ENCODE measurements around the gene KRT33A. TPM values are rescaled to one million over a fixed set of nuclear protein-coding genes. Genes with fewer than 3 reads are reported as not detected.

KRT33A gene
- total RNA-seq, 1 experiment from 2014 or later, result not detected

DNA sequence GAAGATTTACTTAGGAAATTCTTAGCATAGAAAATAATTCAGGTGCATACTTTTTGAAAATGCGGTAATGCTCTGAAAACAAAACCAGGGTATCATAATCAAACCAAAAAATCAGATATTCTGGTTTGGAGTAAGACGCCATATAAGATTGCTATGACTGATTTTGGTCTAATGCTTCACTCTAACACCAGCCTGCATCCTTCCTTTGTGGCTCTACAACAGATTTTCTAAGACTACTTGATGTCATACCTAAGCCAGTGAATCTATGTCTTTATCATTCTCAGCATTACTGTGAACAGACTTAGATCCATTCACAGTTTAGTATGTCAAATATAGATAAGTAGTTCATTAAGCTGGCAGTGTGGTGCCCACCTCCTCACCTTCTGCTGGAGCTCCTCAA is 18.4 kb upstream of the KRT33A start:
- no peaks in the 10 kb centered on the region for H3K36me3 Mint-ChIP-seq (ENCODE audit: insufficient read depth in 1 of 3, low read depth in 3 of 3)
- H3K9me3 ChIP-seq (ENCODE audit: control insufficient read depth, low read depth, low read length), result no peaks in the 10 kb centered on the region
- H3K27me3 Mint-ChIP-seq (ENCODE audit: low read depth), result peaks cover 4% of the 10 kb centered on the region
- H4K20me1 ChIP-seq (ENCODE audit: control insufficient read depth, insufficient read depth, insufficient read length), result no peaks in the 10 kb centered on the region
- TF ChIP-seq, protein P1, sequence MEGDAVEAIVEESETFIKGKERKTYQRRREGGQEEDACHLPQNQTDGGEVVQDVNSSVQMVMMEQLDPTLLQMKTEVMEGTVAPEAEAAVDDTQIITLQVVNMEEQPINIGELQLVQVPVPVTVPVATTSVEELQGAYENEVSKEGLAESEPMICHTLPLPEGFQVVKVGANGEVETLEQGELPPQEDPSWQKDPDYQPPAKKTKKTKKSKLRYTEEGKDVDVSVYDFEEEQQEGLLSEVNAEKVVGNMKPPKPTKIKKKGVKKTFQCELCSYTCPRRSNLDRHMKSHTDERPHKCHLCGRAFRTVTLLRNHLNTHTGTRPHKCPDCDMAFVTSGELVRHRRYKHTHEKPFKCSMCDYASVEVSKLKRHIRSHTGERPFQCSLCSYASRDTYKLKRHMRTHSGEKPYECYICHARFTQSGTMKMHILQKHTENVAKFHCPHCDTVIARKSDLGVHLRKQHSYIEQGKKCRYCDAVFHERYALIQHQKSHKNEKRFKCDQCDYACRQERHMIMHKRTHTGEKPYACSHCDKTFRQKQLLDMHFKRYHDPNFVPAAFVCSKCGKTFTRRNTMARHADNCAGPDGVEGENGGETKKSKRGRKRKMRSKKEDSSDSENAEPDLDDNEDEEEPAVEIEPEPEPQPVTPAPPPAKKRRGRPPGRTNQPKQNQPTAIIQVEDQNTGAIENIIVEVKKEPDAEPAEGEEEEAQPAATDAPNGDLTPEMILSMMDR (conservative IDR thresholded peaks at IDR 0.05), result no peak
- no peak overlapping the region for H2BK120ac ChIP-seq (ENCODE audit: low read depth, low read length, poor library complexity, severe bottlenecking)
- H4K91ac ChIP-seq (ENCODE audit: insufficient read length, low read depth, low read length), result no peak overlapping the region
- no CpG with 5 or more reads among the region's 2 CpGs for WGBS (ENCODE audit: extremely low coverage, insufficient read length, low lambda C conversion rate)
- no peaks in the 10 kb centered on the region for H3K4me1 ChIP-seq (ENCODE audit: insufficient read depth, low read length)
- H3K14ac ChIP-seq (ENCODE audit: insufficient read depth, low read length), result no peak overlapping the region
- H3K4me2 ChIP-seq (ENCODE audit: insufficient read depth, insufficient read length, low read length), result no peak overlapping the region
- H2BK15ac ChIP-seq (ENCODE audit: low read depth, low read length), result no peak overlapping the region
- DNase-seq, result no peak
- H2AFZ ChIP-seq (ENCODE audit: low read length), result no peak overlapping the region
- no peak overlapping the region for H2BK20ac ChIP-seq (ENCODE audit: low read depth, low read length, poor library complexity, severe bottlenecking)
- no peaks in the 10 kb centered on the region for H3K79me1 ChIP-seq (ENCODE audit: insufficient read depth, low read depth, low read length, poor library complexity, severe bottlenecking)
- H3K18ac ChIP-seq (ENCODE audit: insufficient read length, low read depth, low read length), result no peak overlapping the region
- no peaks in the 10 kb centered on the region for H3K23me2 ChIP-seq (ENCODE audit: insufficient read length, low read depth, low read length, poor library complexity, severe bottlenecking)
- no peak overlapping the region for H4K8ac ChIP-seq (replicated peaks; ENCODE audit: insufficient read length, low read depth, low read length)
- H3K27ac Mint-ChIP-seq, result no peak overlapping the region
- no peak overlapping the region for H3K56ac ChIP-seq (ENCODE audit: insufficient read length, low read depth, low read length)
- H3K79me2 ChIP-seq (ENCODE audit: insufficient read depth, low read length), result no peaks in the 10 kb centered on the region
- no peak overlapping the region for H3K23ac ChIP-seq (ENCODE audit: insufficient read length, low read depth, low read length)
- H3K4me3 Mint-ChIP-seq, result no peak overlapping the region
- H4K5ac ChIP-seq (ENCODE audit: insufficient read length, low read depth, low read length), result no peak overlapping the region
- H3T11ph ChIP-seq (ENCODE audit: low read length), result no peak overlapping the region
- no peak overlapping the region for H2BK5ac ChIP-seq (ENCODE audit: insufficient read length, low read length)
- no peak overlapping the region for H2BK12ac ChIP-seq (ENCODE audit: insufficient read length, low read depth, low read length)
- H3K4ac ChIP-seq (ENCODE audit: low read depth, low read length), result no peak overlapping the region
- no peaks in the 10 kb centered on the region for H3K27me3 ChIP-seq (ENCODE audit: insufficient read depth, low read length)
- no peak overlapping the region for H3K27ac ChIP-seq (ENCODE audit: insufficient read length, low read depth, low read length)
- no peaks in the 10 kb centered on the region for H3K4me1 Mint-ChIP-seq
- no peaks in the 10 kb centered on the region for H3K9me3 Mint-ChIP-seq
- H3K9ac ChIP-seq (ENCODE audit: extremely low read depth, insufficient read length, low read length), result no peak overlapping the region
- H2AK5ac ChIP-seq (ENCODE audit: insufficient read length, low read length), result no peak overlapping the region
